ENCODE results near the gene LGMN.

- TF ChIP-seq, protein P1, sequence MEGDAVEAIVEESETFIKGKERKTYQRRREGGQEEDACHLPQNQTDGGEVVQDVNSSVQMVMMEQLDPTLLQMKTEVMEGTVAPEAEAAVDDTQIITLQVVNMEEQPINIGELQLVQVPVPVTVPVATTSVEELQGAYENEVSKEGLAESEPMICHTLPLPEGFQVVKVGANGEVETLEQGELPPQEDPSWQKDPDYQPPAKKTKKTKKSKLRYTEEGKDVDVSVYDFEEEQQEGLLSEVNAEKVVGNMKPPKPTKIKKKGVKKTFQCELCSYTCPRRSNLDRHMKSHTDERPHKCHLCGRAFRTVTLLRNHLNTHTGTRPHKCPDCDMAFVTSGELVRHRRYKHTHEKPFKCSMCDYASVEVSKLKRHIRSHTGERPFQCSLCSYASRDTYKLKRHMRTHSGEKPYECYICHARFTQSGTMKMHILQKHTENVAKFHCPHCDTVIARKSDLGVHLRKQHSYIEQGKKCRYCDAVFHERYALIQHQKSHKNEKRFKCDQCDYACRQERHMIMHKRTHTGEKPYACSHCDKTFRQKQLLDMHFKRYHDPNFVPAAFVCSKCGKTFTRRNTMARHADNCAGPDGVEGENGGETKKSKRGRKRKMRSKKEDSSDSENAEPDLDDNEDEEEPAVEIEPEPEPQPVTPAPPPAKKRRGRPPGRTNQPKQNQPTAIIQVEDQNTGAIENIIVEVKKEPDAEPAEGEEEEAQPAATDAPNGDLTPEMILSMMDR (conservative IDR thresholded peaks at IDR 0.05 in 1 of 2, IDR thresholded peaks at IDR 0.05 in 1 of 2; ENCODE audit: low read depth in 1 of 2, low read length in 2 of 2): no peak
- TF ChIP-seq EZH2 (IDR thresholded peaks at IDR 0.05; ENCODE audit: low read length, missing control alignments): no peak
Observed at GRCh38 chr14:92711976-92712653, 36.3 kb downstream of the LGMN start.
